HepG2 (cell line): Measurements from ENCODE around the gene CLPTM1. TPM values are rescaled to one million over a fixed set of nuclear protein-coding genes. Genes with fewer than 3 reads are reported as not detected.

Source experiments
- AGO1 ChIP-seq: fragments of 200-400 bp; formaldehyde crosslinking; IDR thresholded peaks from 2 replicates; pipeline ENCODE4 v1.6.1; 2017; ENCODE audit warnings: mild to moderate bottlenecking, low read depth, low read length, moderate library complexity; ENCODE audit not compliant: poor library complexity, severe bottlenecking
- HDAC1 ChIP-seq: sonication (generic); formaldehyde crosslinking; IDR thresholded peaks from 2 replicates; pipeline ENCODE4 v1.5.1; 2020; ENCODE audit warnings: mild to moderate bottlenecking, missing genetic modification reagents
- HMGXB4 ChIP-seq, 2 experiments: sonication (generic) in 1 of 2; formaldehyde crosslinking in 1 of 2; IDR thresholded peaks; 2 replicates each; pipeline versions ENCODE4 v1.4.0 to v1.6.1; 2018 to 2020; ENCODE audit warnings: missing genetic modification reagents in 2 of 2, borderline replicate concordance in 1 of 2, low read depth in 1 of 2, mild to moderate bottlenecking in 1 of 2, missing biosample characterization in 1 of 2
- KDM5A ChIP-seq: fragments of 200-600 bp; sonication (generic); IDR thresholded peaks from 2 replicates; pipeline ENCODE4 v1.7.0; 2018; ENCODE audit warnings: antibody characterized with exemption, mild to moderate bottlenecking, low read length, borderline replicate concordance
- MIER3 ChIP-seq: IDR thresholded peaks from 2 replicates; pipeline ENCODE4 v1.6.1; 2016; ENCODE audit warnings: missing compliant biosample characterization, borderline replicate concordance
- RARG ChIP-seq: sonication (generic); formaldehyde crosslinking; IDR thresholded peaks from 2 replicates; pipeline ENCODE4 v1.4.0; 2020; ENCODE audit warnings: low read depth, mild to moderate bottlenecking, missing genetic modification reagents
- ZNF431 ChIP-seq: sonication (generic); formaldehyde crosslinking; IDR thresholded peaks from 2 replicates; pipeline ENCODE4 v1.9.0; 2022; ENCODE audit warnings: missing genetic modification reagents, low read depth, mild to moderate bottlenecking, borderline replicate concordance
- ZNF646 ChIP-seq: sonication (generic); formaldehyde crosslinking; IDR thresholded peaks from 2 replicates; pipeline ENCODE4 v1.9.0; 2021; ENCODE audit warnings: mild to moderate bottlenecking, missing genetic modification reagents
- ZXDC ChIP-seq: sonication (generic); formaldehyde crosslinking; IDR thresholded peaks from 2 replicates; pipeline ENCODE4 v1.5.0; 2020; ENCODE audit warnings: mild to moderate bottlenecking, missing genetic modification reagents
- polyA plus RNA-seq, 8 experiments: library from polyadenylated mRNA; depleted of rRNA in 3 of 8; stranded (reverse) in 7 of 8; unstranded in 1 of 8; fragments of >200 nt; fragmentation: Illumina TruSeq in 4 of 8; extraction: Trizol in 4 of 8; gene quantifications; 2 replicates each; pipeline versions ENCODE4 v1.2.1 to v1.2.3, GENCODE V29; 2011 to 2016; ENCODE audit warnings: low read depth in 4 of 8, missing spikeins in 1 of 8, mixed read lengths in 1 of 8; ENCODE audit not compliant: insufficient read depth in 1 of 8
- total RNA-seq, 5 experiments: library from RNA; depleted of rRNA; stranded (reverse); fragments of >200 nt; fragmentation: Illumina TruSeq; extraction: Trizol; gene quantifications; 2 replicates each; pipeline ENCODE4 v1.2.3, GENCODE V29; 2016; ENCODE audit warnings: low read depth in 1 of 5
- TF ChIP-seq, protein P1 (sequence below): sonication (generic); formaldehyde crosslinking; IDR thresholded peaks from 2 replicates; pipeline ENCODE4 v1.5.0; 2020; ENCODE audit warnings: missing genetic modification reagents

Gene CLPTM1
- total and polyA plus RNA-seq, 2 of the 13 experiments (the other 11 are each of a cell fraction or from before 2014, with no cell fraction given) = 34.9 to 42.8 TPM

- TF ChIP-seq HDAC1 (CRISPR knock-in tag) (no peak; the same call in 1 of the 2 replicates), KDM5A (peak; percentile 27; the same call in 1 of the 2 replicates), AGO1 (peak; percentile 92), ZNF646 (CRISPR knock-in tag) (no peak), RARG (CRISPR knock-in tag) (0 out of 2 replicates have a peak, but pooled peaks have one; percentile 53), ZNF431 (CRISPR knock-in tag) (no peak), HMGXB4 (CRISPR knock-in tag; IDR thresholded peaks at IDR 0.05; ENCODE audit: borderline replicate concordance in 1 of 2, low read depth in 1 of 2) (peak; percentile 23 to 50; a peak in 2 of 4 replicates), ZXDC (CRISPR knock-in tag) (no peak), MIER3 (peak; percentile 26; the same call in 1 of the 2 replicates)
- TF ChIP-seq, protein P1, sequence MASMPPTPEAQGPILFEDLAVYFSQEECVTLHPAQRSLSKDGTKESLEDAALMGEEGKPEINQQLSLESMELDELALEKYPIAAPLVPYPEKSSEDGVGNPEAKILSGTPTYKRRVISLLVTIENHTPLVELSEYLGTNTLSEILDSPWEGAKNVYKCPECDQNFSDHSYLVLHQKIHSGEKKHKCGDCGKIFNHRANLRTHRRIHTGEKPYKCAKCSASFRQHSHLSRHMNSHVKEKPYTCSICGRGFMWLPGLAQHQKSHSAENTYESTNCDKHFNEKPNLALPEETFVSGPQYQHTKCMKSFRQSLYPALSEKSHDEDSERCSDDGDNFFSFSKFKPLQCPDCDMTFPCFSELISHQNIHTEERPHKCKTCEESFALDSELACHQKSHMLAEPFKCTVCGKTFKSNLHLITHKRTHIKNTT (CRISPR knock-in tag) = no peak
Measured at GRCh38 chr19:44905437-44906160, 49.6 kb upstream of the CLPTM1 start, which contains the start of gene APOE (continued).
